ENCODE data around the gene SCRT2. TPM values are rescaled to one million over a fixed set of nuclear protein-coding genes. Genes with fewer than 3 reads are reported as not detected.

The SCRT2 gene
- polyA plus RNA-seq, 3 donors, result not detected

DNA sequence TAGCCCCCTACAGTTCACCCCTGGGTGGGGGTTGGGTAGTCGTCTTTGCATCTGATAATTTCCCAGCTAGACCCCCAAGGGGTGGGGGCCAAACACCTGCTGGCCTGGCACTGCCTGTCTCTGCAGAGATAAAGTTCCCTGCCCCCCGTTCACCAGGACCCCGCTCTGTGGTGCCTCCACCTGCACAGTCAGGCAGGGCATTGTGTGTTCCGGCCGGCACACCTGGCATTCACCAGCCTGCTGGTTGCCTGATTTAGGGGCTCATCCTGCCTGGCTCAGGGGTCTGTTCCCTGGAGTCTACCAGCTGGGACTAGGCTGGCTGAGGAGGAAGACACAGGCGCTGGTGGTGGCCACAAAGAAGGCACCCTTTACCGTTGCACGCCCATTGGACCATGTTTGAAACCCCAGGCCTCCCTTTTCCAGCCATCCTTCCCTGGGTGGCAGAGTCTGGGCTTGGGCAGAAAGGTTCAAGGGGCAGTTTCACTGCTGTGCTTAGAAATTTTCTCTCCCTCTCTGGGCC lies 30.8 kb upstream of the SCRT2 start:
- H2AFZ ChIP-seq (ENCODE audit: insufficient read depth, low read depth, low read length, poor library complexity, severe bottlenecking), result no peak overlapping the region
- H3K9ac ChIP-seq (ENCODE audit: insufficient read depth, low read length, poor library complexity, severe bottlenecking), result no peak overlapping the region
- intact Hi-C loops (cut with micrococcal nuclease), result no loop called here
- Mint-ChIP-seq H3K36me3 (peaks cover 7 to 9% of the 10 kb centered on the region in 2 donors), H3K9me3 (peaks cover 8 to 24% (median 16%) of the 10 kb centered on the region in 7 donors), H3K4me1 (no peaks in the 10 kb centered on the region), H3K4me3 (no peak overlapping the region), H3K27me3 (ENCODE audit: low read depth in 3 of 3) (peaks cover 24 to 33% (median 32%) of the 10 kb centered on the region in 3 donors), H3K27ac (no peak overlapping the region)
- no peak overlapping the region for H3K27ac ChIP-seq (ENCODE audit: low read depth in 1 of 2, low read length in 2 of 2)
- H3K4me2 ChIP-seq (replicated peaks; ENCODE audit: extremely low read depth, low read length, poor library complexity, severe bottlenecking), result no peak overlapping the region
- H3K4me1 ChIP-seq (ENCODE audit: control insufficient read depth in 1 of 2, insufficient read depth in 2 of 2, low read length in 2 of 2), result no peaks in the 10 kb centered on the region
- H3K9me3 ChIP-seq (replicated peaks in 1 of 2; ENCODE audit: control insufficient read depth in 1 of 2, insufficient read depth in 1 of 2, low read length in 2 of 2), result peaks cover 5 to 19% of the 10 kb centered on the region in 2 donors
- H3K36me3 ChIP-seq (replicated peaks in 1 of 2; ENCODE audit: control insufficient read depth in 1 of 2, insufficient read depth in 2 of 2, low read length in 2 of 2), result no peaks in the 10 kb centered on the region
- peaks cover 16 to 23% of the 10 kb centered on the region in 2 donors for H3K27me3 ChIP-seq (ENCODE audit: control insufficient read depth in 2 of 2, insufficient read depth in 2 of 2, low read length in 2 of 2)
- no peak for DNase-seq
- no peak overlapping the region for H3K4me3 ChIP-seq (replicated peaks in 1 of 3; ENCODE audit: low read depth in 2 of 3, low read length in 3 of 3)
- 94% methylated on average over 8 of the region's 8 CpGs for WGBS (ENCODE audit: insufficient coverage)
- TF ChIP-seq, protein P1, sequence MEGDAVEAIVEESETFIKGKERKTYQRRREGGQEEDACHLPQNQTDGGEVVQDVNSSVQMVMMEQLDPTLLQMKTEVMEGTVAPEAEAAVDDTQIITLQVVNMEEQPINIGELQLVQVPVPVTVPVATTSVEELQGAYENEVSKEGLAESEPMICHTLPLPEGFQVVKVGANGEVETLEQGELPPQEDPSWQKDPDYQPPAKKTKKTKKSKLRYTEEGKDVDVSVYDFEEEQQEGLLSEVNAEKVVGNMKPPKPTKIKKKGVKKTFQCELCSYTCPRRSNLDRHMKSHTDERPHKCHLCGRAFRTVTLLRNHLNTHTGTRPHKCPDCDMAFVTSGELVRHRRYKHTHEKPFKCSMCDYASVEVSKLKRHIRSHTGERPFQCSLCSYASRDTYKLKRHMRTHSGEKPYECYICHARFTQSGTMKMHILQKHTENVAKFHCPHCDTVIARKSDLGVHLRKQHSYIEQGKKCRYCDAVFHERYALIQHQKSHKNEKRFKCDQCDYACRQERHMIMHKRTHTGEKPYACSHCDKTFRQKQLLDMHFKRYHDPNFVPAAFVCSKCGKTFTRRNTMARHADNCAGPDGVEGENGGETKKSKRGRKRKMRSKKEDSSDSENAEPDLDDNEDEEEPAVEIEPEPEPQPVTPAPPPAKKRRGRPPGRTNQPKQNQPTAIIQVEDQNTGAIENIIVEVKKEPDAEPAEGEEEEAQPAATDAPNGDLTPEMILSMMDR (IDR thresholded peaks at IDR 0.05), result no peak
- no peaks in the 10 kb centered on the region for H4K20me1 ChIP-seq (ENCODE audit: insufficient read depth, low read length)
- H3K79me2 ChIP-seq (ENCODE audit: insufficient read depth, low read length), result no peaks in the 10 kb centered on the region

DNA sequence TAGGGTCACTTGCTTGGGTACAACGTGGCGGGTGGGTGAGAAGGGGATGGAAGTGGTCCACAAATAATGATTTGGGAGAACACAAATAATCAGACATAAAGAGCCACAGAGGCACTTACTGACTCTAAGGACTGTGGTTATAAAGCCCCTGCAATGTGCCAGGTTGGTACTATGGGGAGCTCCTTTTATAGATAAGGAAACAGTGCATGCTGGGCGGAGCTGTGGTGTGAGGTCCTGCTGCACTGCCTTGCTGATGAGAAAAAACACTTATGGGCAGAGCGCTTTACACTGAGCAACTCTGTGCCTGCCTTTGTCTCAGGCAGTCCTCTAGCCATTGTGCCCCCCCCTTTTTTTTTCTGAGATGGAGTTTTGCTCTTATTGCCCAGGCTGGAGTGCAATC lies 29.1 kb upstream of the SCRT2 start:
- Histone ChIP-seq H3K36me3 (replicated peaks in 1 of 2; ENCODE audit: control insufficient read depth in 1 of 2, insufficient read depth in 2 of 2, low read length in 2 of 2) (no peaks in the 10 kb centered on the region), H4K20me1 (ENCODE audit: insufficient read depth, low read length) (no peaks in the 10 kb centered on the region), H3K4me3 (replicated peaks in 1 of 3; ENCODE audit: low read depth in 2 of 3, low read length in 3 of 3) (no peak overlapping the region), H3K9me3 (replicated peaks in 1 of 2; ENCODE audit: control insufficient read depth in 1 of 2, insufficient read depth in 1 of 2, low read length in 2 of 2) (peaks cover 5 to 14% of the 10 kb centered on the region in 2 donors), H3K9ac (ENCODE audit: insufficient read depth, low read length, poor library complexity, severe bottlenecking) (no peak overlapping the region), H2AFZ (ENCODE audit: insufficient read depth, low read depth, low read length, poor library complexity, severe bottlenecking) (no peak overlapping the region), H3K4me2 (replicated peaks; ENCODE audit: extremely low read depth, low read length, poor library complexity, severe bottlenecking) (no peak overlapping the region), H3K27ac (ENCODE audit: low read depth in 1 of 2, low read length in 2 of 2) (no peak overlapping the region), H3K79me2 (ENCODE audit: insufficient read depth, low read length) (no peaks in the 10 kb centered on the region), H3K4me1 (ENCODE audit: control insufficient read depth in 1 of 2, insufficient read depth in 2 of 2, low read length in 2 of 2) (no peaks in the 10 kb centered on the region), H3K27me3 (ENCODE audit: control insufficient read depth in 2 of 2, insufficient read depth in 2 of 2, low read length in 2 of 2) (peaks cover 10 to 13% of the 10 kb centered on the region in 2 donors)
- intact Hi-C loops (cut with micrococcal nuclease), result no loop called here
- Mint-ChIP-seq H3K27ac (no peak overlapping the region), H3K27me3 (ENCODE audit: low read depth in 3 of 3) (peaks cover 13 to 24% (median 22%) of the 10 kb centered on the region in 3 donors), H3K36me3 (peaks cover 7 to 9% of the 10 kb centered on the region in 2 donors), H3K4me3 (no peak overlapping the region), H3K4me1 (no peaks in the 10 kb centered on the region), H3K9me3 (peaks cover 8 to 20% (median 15%) of the 10 kb centered on the region in 7 donors)
- TF ChIP-seq, protein P1 (IDR thresholded peaks at IDR 0.05), result no peak
- WGBS (ENCODE audit: insufficient coverage), result 80% methylated on average over 1 of the region's 4 CpGs
- DNase-seq, result no peak
